ENCODE results near the gene ULK1.

ULK1 gene

DNA sequence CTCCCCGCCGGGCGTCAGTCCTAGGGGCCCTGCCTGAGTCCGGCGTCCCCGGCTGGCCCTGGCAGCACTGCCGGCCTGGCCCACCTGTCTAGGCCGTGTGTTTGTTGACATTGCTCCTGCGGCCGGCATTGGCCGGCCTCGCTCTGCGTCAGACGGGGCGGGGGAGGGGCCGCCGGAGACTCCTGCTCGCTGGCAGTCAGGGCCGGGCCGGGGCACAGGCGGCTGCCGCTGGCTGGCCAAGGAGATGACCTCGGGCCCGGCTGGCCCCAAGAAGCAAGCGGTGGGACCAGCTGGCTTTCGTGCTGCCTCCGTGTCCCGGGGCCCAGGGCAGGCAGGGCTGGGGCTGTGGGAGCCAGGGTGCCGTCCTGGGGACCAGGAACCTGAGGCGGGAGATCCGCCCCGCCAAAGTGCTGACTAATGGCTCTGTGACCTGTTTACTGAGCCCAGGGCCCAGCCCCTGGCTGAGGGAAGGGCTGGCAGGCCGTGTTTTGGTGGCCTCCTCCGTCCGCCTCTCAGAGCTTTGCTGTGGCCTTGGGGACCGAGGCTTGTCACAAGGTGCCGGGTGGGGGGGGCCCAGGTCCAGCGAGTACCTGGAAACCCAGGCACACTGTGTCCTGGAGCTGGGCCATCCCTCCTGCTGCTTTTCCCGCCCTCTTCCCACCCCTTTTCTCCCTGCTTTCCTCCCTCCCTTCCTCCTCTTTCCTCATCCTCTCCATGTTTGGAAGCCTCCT lies 1.8 kb downstream of the ULK1 start (continued):
- TF ChIP-seq TSHZ1 (tag by site-specific recombination; IDR thresholded peaks at IDR 0.05; ENCODE audit: borderline replicate concordance) (no peak), ZBTB48 (tag by site-specific recombination; IDR thresholded peaks at IDR 0.05) (peak; percentile 46), ZNF548 (tag by site-specific recombination; IDR thresholded peaks at IDR 0.05) (no peak), KLF9 (tag by site-specific recombination; IDR thresholded peaks at IDR 0.05; ENCODE audit: low read depth) (peak; percentile 39; the same call in 1 of the 2 replicates), ZNF530 (tag by site-specific recombination; IDR thresholded peaks at IDR 0.05; ENCODE audit: low read depth) (no peak), SCRT1 (tag by site-specific recombination; IDR thresholded peaks at IDR 0.05; ENCODE audit: borderline replicate concordance) (no peak), ZSCAN30 (tag by site-specific recombination; IDR thresholded peaks at IDR 0.05) (peak; percentile 56; the same call in 1 of the 2 replicates), ZBTB1 (tag by site-specific recombination; IDR thresholded peaks at IDR 0.05) (no peak), SP2 (tag by site-specific recombination; IDR thresholded peaks at IDR 0.05) (peak; percentile 69), ZFP37 (tag by site-specific recombination; IDR thresholded peaks at IDR 0.05) (peak; percentile 85; the same call in 1 of the 2 replicates), ZNF302 (tag by site-specific recombination; IDR thresholded peaks at IDR 0.05; ENCODE audit: low read depth) (no peak), ZNF366 (tag by site-specific recombination; conservative IDR thresholded peaks at IDR 0.05) (peak; percentile 37; the same call in 1 of the 2 replicates), ZFHX2 (tag by site-specific recombination; conservative IDR thresholded peaks at IDR 0.05) (0 out of 2 replicates have a peak, but pooled peaks have one; percentile 10), SCRT2 (tag by site-specific recombination; IDR thresholded peaks at IDR 0.05) (peak; percentile 74; the same call in 1 of the 2 replicates), ZNF311 (tag by site-specific recombination; IDR thresholded peaks at IDR 0.05; ENCODE audit: borderline replicate concordance) (no peak), ZNF23 (tag by site-specific recombination; IDR thresholded peaks at IDR 0.05; ENCODE audit: borderline replicate concordance) (no peak), ZBTB21 (tag by site-specific recombination; IDR thresholded peaks at IDR 0.05) (peak; percentile 49), SP7 (tag by site-specific recombination; IDR thresholded peaks at IDR 0.05) (peak; percentile 81), ZNF777 (tag by site-specific recombination; IDR thresholded peaks at IDR 0.05; ENCODE audit: borderline replicate concordance) (no peak), ZNF394 (tag by site-specific recombination; IDR thresholded peaks at IDR 0.05; ENCODE audit: borderline replicate concordance) (no peak), ZNF146 (tag by site-specific recombination; IDR thresholded peaks at IDR 0.05) (no peak)
- TF ChIP-seq, protein P1, sequence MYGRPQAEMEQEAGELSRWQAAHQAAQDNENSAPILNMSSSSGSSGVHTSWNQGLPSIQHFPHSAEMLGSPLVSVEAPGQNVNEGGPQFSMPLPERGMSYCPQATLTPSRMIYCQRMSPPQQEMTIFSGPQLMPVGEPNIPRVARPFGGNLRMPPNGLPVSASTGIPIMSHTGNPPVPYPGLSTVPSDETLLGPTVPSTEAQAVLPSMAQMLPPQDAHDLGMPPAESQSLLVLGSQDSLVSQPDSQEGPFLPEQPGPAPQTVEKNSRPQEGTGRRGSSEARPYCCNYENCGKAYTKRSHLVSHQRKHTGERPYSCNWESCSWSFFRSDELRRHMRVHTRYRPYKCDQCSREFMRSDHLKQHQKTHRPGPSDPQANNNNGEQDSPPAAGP (tag by site-specific recombination; IDR thresholded peaks at IDR 0.05), result peak; percentile 75; the same call in 1 of the 2 replicates
- TF ChIP-seq, protein P2, sequence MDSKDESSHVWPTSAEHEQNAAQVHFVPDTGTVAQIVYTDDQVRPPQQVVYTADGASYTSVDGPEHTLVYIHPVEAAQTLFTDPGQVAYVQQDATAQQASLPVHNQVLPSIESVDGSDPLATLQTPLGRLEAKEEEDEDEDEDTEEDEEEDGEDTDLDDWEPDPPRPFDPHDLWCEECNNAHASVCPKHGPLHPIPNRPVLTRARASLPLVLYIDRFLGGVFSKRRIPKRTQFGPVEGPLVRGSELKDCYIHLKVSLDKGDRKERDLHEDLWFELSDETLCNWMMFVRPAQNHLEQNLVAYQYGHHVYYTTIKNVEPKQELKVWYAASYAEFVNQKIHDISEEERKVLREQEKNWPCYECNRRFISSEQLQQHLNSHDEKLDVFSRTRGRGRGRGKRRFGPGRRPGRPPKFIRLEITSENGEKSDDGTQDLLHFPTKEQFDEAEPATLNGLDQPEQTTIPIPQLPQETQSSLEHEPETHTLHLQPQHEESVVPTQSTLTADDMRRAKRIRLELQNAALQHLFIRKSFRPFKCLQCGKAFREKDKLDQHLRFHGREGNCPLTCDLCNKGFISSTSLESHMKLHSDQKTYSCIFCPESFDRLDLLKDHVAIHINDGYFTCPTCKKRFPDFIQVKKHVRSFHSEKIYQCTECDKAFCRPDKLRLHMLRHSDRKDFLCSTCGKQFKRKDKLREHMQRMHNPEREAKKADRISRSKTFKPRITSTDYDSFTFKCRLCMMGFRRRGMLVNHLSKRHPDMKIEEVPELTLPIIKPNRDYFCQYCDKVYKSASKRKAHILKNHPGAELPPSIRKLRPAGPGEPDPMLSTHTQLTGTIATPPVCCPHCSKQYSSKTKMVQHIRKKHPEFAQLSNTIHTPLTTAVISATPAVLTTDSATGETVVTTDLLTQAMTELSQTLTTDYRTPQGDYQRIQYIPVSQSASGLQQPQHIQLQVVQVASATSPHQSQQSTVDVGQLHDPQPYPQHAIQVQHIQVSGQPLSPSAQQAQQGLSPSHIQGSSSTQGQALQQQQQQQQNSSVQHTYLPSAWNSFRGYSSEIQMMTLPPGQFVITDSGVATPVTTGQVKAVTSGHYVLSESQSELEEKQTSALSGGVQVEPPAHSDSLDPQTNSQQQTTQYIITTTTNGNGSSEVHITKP (tag by site-specific recombination; IDR thresholded peaks at IDR 0.05), result 0 out of 2 replicates have a peak, but pooled peaks have one; percentile 65
- TF ChIP-seq, protein P3, sequence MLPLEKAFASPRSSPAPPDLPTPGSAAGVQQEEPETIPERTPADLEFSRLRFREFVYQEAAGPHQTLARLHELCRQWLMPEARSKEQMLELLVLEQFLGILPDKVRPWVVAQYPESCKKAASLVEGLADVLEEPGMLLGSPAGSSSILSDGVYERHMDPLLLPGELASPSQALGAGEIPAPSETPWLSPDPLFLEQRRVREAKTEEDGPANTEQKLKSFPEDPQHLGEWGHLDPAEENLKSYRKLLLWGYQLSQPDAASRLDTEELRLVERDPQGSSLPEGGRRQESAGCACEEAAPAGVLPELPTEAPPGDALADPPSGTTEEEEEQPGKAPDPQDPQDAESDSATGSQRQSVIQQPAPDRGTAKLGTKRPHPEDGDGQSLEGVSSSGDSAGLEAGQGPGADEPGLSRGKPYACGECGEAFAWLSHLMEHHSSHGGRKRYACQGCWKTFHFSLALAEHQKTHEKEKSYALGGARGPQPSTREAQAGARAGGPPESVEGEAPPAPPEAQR (tag by site-specific recombination; IDR thresholded peaks at IDR 0.05), result no peak
- TF ChIP-seq, protein P4, sequence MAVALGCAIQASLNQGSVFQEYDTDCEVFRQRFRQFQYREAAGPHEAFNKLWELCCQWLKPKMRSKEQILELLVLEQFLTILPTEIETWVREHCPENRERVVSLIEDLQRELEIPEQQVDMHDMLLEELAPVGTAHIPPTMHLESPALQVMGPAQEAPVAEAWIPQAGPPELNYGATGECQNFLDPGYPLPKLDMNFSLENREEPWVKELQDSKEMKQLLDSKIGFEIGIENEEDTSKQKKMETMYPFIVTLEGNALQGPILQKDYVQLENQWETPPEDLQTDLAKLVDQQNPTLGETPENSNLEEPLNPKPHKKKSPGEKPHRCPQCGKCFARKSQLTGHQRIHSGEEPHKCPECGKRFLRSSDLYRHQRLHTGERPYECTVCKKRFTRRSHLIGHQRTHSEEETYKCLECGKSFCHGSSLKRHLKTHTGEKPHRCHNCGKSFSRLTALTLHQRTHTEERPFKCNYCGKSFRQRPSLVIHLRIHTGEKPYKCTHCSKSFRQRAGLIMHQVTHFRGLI (tag by site-specific recombination; IDR thresholded peaks at IDR 0.05), result peak; percentile 63
